SK-N-SH (cell line): ENCODE measurements around the gene APPL2. TPM values are rescaled to one million over a fixed set of nuclear protein-coding genes. Genes with fewer than 3 reads are reported as not detected.
A peak's percentile ranks its signal among the peaks of the same experiment; 100 is the strongest.

Source experiments
- CTCF ChIA-PET: fragments of 300-600, 350-600 bp; formaldehyde crosslinking; extraction: SDS; loops from one replicate; lab custom pipeline; 2021; lab: Yijun Ruan, JAX
- POLR2A ChIA-PET: fragments of 350-600 bp; sonication (Branson Sonifier 250); formaldehyde crosslinking; extraction: SDS; loops from one replicate; lab custom pipeline; 2020; ENCODE audit warnings: antibody characterized with exemption, inconsistent platforms; lab: Yijun Ruan, JAX
- DNase-seq: peaks from one replicate; pipeline ENCODE4 v3.0.0; 2012
- H2AFZ ChIP-seq: fragments of 200-600 bp; sonication (generic); 2 replicates; pipeline ENCODE4 v1.8.1; 2016; ENCODE audit warnings: antibody characterized with exemption, mild to moderate bottlenecking, low read depth
- H3F3A ChIP-seq: fragments of 200-600 bp; sonication (generic); replicated peaks from 2 replicates; pipeline ENCODE3; 2016; ENCODE audit warnings: antibody characterized with exemption, mild to moderate bottlenecking; ENCODE audit not compliant: insufficient read depth
- H3K27ac ChIP-seq, 2 experiments: fragments of 200-500 bp in 1 of 2; fragments of 200-600 bp in 1 of 2; sonication (Bioruptor generic) in 1 of 2; sonication (generic), shearing (Covaris generic) in 1 of 2; 2 replicates each; pipeline versions ENCODE4 v1.5.1 to v1.6.1; 2014 to 2016; ENCODE audit warnings: low read depth in 2 of 2, inconsistent platforms in 1 of 2, low read length in 1 of 2, mild to moderate bottlenecking in 1 of 2, mixed read lengths in 1 of 2
- H3K27me3 ChIP-seq: fragments of 200-600 bp; sonication (generic), shearing (Covaris generic); 2 replicates; pipeline ENCODE4 v1.6.1; 2016; ENCODE audit warnings: mixed run types; ENCODE audit not compliant: insufficient read depth
- H3K36me3 ChIP-seq, 2 experiments: fragments of 200-500 bp in 1 of 2; fragments of 200-600 bp in 1 of 2; sonication (Bioruptor generic) in 1 of 2; sonication (generic) in 1 of 2; replicated peaks in 1 of 2; 2 replicates each; pipeline versions ENCODE3 to v1.5.1; 2014 to 2016; ENCODE audit warnings: low read length in 1 of 2, mild to moderate bottlenecking in 1 of 2; ENCODE audit not compliant: insufficient read depth in 2 of 2, control insufficient read depth in 1 of 2
- H3K4me1 ChIP-seq, 2 experiments: fragments of 200-500 bp in 1 of 2; fragments of 200-600 bp in 1 of 2; sonication (Bioruptor generic) in 1 of 2; sonication (generic), shearing (Covaris generic) in 1 of 2; 2 replicates each; pipeline versions ENCODE4 v1.5.1 to v1.6.1; 2014 to 2016; ENCODE audit warnings: low read depth in 1 of 2, low read length in 1 of 2, mixed run types in 1 of 2; ENCODE audit not compliant: insufficient read depth in 2 of 2, control insufficient read depth in 1 of 2
- H3K4me2 ChIP-seq: fragments of 200-600 bp; sonication (generic), shearing (Covaris generic); 2 replicates; pipeline ENCODE4 v1.6.1; 2017; ENCODE audit warnings: mixed run types
- H3K4me3 ChIP-seq, 2 experiments: fragments of 200-500 bp in 1 of 2; fragments of 200-600 bp in 1 of 2; sonication (Bioruptor generic) in 1 of 2; sonication (generic), shearing (Covaris generic) in 1 of 2; 2 replicates each; pipeline versions ENCODE4 v1.5.1 to v1.8.1; 2014 to 2016; ENCODE audit warnings: low read depth in 2 of 2, inconsistent platforms in 1 of 2, low read length in 1 of 2, mild to moderate bottlenecking in 1 of 2, mixed read lengths in 1 of 2, moderate library complexity in 1 of 2
- H3K79me2 ChIP-seq: fragments of 200-600 bp; sonication (generic); 2 replicates; pipeline ENCODE4 v1.8.1; 2017; ENCODE audit warnings: mild to moderate bottlenecking; ENCODE audit not compliant: insufficient read depth
- H3K9ac ChIP-seq: fragments of 200-600 bp; sonication (generic); 2 replicates; pipeline ENCODE4 v1.6.1; 2017; ENCODE audit warnings: mixed run types
- H3K9me2 ChIP-seq: fragments of 200-600 bp; sonication (generic); 2 replicates; pipeline ENCODE4 v1.6.1; 2017; ENCODE audit warnings: mixed run types
- H3K9me3 ChIP-seq: fragments of 200-600 bp; sonication (generic); 2 replicates; pipeline ENCODE4 v1.6.1; 2017; ENCODE audit warnings: mixed run types, mild to moderate bottlenecking, moderate library complexity
- H4K20me1 ChIP-seq: fragments of 200-600 bp; sonication (generic); 2 replicates; pipeline ENCODE4 v1.6.1; 2017; ENCODE audit warnings: mild to moderate bottlenecking, mixed run types; ENCODE audit not compliant: insufficient read depth
- CHD2 ChIP-seq: fragments of 150-350 bp; IDR thresholded peaks from 2 replicates; pipeline ENCODE4 v1.6.1; 2018; ENCODE audit warnings: low read length; ENCODE audit not compliant: partially characterized antibody
- ELF1 ChIP-seq: IDR thresholded peaks from 2 replicates; pipeline ENCODE4 v1.4.0; 2012
- FOSL2 ChIP-seq: IDR thresholded peaks from 2 replicates; pipeline ENCODE4 v1.4.0; 2012; ENCODE audit warnings: low read depth, mild to moderate bottlenecking, moderate library complexity, borderline replicate concordance
- FOXJ3 ChIP-seq: sonication (generic); formaldehyde crosslinking; IDR thresholded peaks from 2 replicates; pipeline ENCODE4 v1.5.1; 2020; ENCODE audit warnings: mild to moderate bottlenecking, missing genetic modification reagents
- FOXM1 ChIP-seq: IDR thresholded peaks from 2 replicates; pipeline ENCODE4 v1.4.0; 2012; ENCODE audit warnings: low read depth, mild to moderate bottlenecking
- GABPA ChIP-seq: IDR thresholded peaks from 2 replicates; pipeline ENCODE4 v1.4.0; 2012; ENCODE audit warnings: low read depth, mild to moderate bottlenecking
- JUND ChIP-seq: IDR thresholded peaks from 2 replicates; pipeline ENCODE4 v1.4.0; 2012
- MEF2A ChIP-seq: IDR thresholded peaks from 2 replicates; pipeline ENCODE4 v1.4.0; 2012; ENCODE audit warnings: low read depth, borderline replicate concordance
- MXI1 ChIP-seq: IDR thresholded peaks from 2 replicates; pipeline ENCODE4 v1.6.1; 2012; ENCODE audit warnings: mild to moderate bottlenecking, low read depth, low read length, improper control_type of control experiment
- NFIC ChIP-seq: IDR thresholded peaks from 2 replicates; pipeline ENCODE4 v1.4.0; 2012; ENCODE audit warnings: borderline replicate concordance
- NRF1 ChIP-seq: IDR thresholded peaks from 2 replicates; pipeline ENCODE4 v1.6.1; 2012; ENCODE audit warnings: low read depth, mild to moderate bottlenecking, low read length
- RAD21 ChIP-seq: IDR thresholded peaks from 2 replicates; pipeline ENCODE4 v1.6.1; 2012; ENCODE audit warnings: mild to moderate bottlenecking, low read length
- SMC3 ChIP-seq: IDR thresholded peaks from 2 replicates; pipeline ENCODE4 v1.6.1; 2012; ENCODE audit warnings: low read depth, low read length, improper control_type of control experiment
- TAF1 ChIP-seq: IDR thresholded peaks from 2 replicates; pipeline ENCODE4 v1.6.1; 2012; ENCODE audit warnings: low read depth, mild to moderate bottlenecking, low read length, moderate library complexity, borderline replicate concordance
- YY1 ChIP-seq: IDR thresholded peaks from 2 replicates; pipeline ENCODE4 v1.4.0; 2012; ENCODE audit warnings: low read depth, mild to moderate bottlenecking
- WGBS: methylation state at CpG from one replicate; pipeline ENCODE4 v1.1.6; 2017; ENCODE audit warnings: low lambda C conversion rate; 5-methylcytosine and 5-hydroxymethylcytosine counted together
- polyA plus RNA-seq, 3 experiments: library from polyadenylated mRNA; depleted of rRNA; stranded (reverse); fragments of >200 nt; gene quantifications; 2 replicates each; pipeline ENCODE4 v1.2.3, GENCODE V29; 2012
- TF ChIP-seq, protein P1 (sequence below): fragments of 200-600 bp; sonication (generic); IDR thresholded peaks from 2 replicates; pipeline ENCODE4 v1.6.1; 2017; ENCODE audit warnings: antibody characterized with exemption, mild to moderate bottlenecking, moderate library complexity
- TF ChIP-seq, protein P2 (sequence below): IDR thresholded peaks from 2 replicates; pipeline ENCODE4; 2012
- TF ChIP-seq, protein P3 (sequence below): IDR thresholded peaks from 2 replicates; pipeline ENCODE4 v1.4.0; 2012; ENCODE audit warnings: low read depth, borderline replicate concordance
- TF ChIP-seq, protein P4 (sequence below): IDR thresholded peaks from 2 replicates; pipeline ENCODE4 v1.4.0; 2012; ENCODE audit warnings: low read depth, borderline replicate concordance

Gene APPL2
- polyA plus RNA-seq, 1 of the 3 experiments (the other 2 are of a cell fraction), result 59.2 TPM

DNA sequence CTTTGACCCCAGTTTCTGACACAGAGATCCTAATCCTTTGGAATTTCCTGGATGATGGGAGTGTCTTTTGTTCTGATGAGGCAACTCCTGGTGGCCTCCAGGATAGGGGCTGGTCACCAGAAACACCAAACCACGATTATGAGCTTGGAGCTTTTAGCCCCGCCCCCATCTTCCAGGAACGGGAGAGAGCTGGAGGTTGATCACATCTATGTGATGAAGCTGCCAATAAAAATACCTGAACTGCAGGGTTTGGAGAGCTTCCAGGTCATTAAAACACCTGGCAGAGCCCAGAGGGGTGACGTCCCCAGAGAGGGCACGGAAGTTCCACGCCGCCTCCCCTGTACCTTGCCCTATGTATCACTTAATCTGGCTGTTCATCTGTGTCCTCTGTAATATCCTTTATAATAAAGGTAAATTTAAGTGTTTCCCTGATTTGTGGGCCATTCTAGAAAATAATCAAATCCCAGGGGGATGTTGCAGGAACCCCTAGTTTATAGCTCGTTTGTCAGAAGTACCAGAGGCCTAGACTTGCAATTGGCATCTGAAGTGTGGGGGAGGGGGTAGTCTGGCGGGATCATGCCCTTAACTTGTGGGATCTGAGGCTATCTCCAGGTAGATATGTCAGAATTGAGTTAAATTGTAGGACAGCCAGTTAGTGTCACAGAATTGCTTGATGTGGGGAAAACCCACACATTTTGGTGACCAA lies 21.2 kb downstream of the APPL2 start:
- POLR2A ChIA-PET, result no interaction called here
- TF ChIP-seq GABPA (no peak), MXI1 (no peak), YY1 (no peak), RAD21 (no peak), FOXJ3 (CRISPR knock-in tag) (no peak), ELF1 (no peak), FOXM1 (no peak), SMC3 (no peak)
- TF ChIP-seq, protein P1, sequence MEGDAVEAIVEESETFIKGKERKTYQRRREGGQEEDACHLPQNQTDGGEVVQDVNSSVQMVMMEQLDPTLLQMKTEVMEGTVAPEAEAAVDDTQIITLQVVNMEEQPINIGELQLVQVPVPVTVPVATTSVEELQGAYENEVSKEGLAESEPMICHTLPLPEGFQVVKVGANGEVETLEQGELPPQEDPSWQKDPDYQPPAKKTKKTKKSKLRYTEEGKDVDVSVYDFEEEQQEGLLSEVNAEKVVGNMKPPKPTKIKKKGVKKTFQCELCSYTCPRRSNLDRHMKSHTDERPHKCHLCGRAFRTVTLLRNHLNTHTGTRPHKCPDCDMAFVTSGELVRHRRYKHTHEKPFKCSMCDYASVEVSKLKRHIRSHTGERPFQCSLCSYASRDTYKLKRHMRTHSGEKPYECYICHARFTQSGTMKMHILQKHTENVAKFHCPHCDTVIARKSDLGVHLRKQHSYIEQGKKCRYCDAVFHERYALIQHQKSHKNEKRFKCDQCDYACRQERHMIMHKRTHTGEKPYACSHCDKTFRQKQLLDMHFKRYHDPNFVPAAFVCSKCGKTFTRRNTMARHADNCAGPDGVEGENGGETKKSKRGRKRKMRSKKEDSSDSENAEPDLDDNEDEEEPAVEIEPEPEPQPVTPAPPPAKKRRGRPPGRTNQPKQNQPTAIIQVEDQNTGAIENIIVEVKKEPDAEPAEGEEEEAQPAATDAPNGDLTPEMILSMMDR, result no peak
- TF ChIP-seq, protein P2, sequence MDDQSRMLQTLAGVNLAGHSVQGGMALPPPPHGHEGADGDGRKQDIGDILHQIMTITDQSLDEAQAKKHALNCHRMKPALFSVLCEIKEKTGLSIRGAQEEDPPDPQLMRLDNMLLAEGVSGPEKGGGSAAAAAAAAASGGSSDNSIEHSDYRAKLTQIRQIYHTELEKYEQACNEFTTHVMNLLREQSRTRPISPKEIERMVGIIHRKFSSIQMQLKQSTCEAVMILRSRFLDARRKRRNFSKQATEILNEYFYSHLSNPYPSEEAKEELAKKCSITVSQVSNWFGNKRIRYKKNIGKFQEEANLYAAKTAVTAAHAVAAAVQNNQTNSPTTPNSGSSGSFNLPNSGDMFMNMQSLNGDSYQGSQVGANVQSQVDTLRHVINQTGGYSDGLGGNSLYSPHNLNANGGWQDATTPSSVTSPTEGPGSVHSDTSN, result no peak
- TF ChIP-seq, protein P3, sequence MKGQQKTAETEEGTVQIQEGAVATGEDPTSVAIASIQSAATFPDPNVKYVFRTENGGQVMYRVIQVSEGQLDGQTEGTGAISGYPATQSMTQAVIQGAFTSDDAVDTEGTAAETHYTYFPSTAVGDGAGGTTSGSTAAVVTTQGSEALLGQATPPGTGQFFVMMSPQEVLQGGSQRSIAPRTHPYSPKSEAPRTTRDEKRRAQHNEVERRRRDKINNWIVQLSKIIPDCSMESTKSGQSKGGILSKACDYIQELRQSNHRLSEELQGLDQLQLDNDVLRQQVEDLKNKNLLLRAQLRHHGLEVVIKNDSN, result no peak
- Histone ChIP-seq H4K20me1 (peaks cover 10% of the 10 kb centered on the region; the same call in 1 of the 2 replicates), H3K4me2 (no peak overlapping the region), H2AFZ (no peak overlapping the region), H3K79me2 (peaks cover 92% of the 10 kb centered on the region), H3F3A (peaks cover 10% of the 10 kb centered on the region), H3K27ac (peak overlapping the region in 1 of 2 experiments; percentile 54; a peak in 2 of 4 replicates), H3K9me2 (no peaks in the 10 kb centered on the region), H3K27me3 (no peaks in the 10 kb centered on the region), H3K9me3 (no peaks in the 10 kb centered on the region), H3K36me3 (peaks cover 76 to 87% of the 10 kb centered on the region in 2 experiments), H3K4me1 (peaks cover 3 to 7% of the 10 kb centered on the region in 2 experiments; a peak in 2 of 4 replicates), H3K9ac (peak overlapping the region; percentile 5; the same call in 1 of the 2 replicates), H3K4me3 (no peak overlapping the region)
- WGBS, result 79% methylated on average over 9 of the region's 9 CpGs
- DNase-seq, result no peak
- CTCF ChIA-PET, result no interaction called here

DNA sequence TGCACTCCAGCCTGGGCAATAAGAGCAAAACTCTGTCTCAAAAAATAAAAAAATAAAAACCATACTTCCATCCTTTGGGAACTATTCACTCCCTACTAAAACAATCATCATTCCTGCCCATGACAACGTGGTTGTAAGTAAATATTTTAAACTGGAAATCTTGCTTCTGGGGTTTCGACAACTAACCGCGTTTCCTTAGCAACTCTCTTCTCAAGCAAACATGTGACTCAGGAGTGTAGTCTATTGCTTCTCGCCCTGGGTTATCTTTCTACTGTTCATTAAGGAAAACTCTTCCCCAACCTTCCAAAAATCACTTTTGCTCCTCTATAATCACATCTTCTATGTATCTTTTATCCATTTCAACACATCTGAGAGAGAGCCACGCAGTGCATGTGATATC lies 21.8 kb downstream of the APPL2 start:
- Histone ChIP-seq H3K4me3 (no peak overlapping the region), H3K36me3 (peaks cover 76 to 87% of the 10 kb centered on the region in 2 experiments), H4K20me1 (peaks cover 5% of the 10 kb centered on the region; the same call in 1 of the 2 replicates), H3K79me2 (peaks cover 91% of the 10 kb centered on the region), H3K9me2 (no peaks in the 10 kb centered on the region), H3K27me3 (no peaks in the 10 kb centered on the region), H3K9ac (peak overlapping the region; percentile 5; the same call in 1 of the 2 replicates), H2AFZ (no peak overlapping the region), H3K4me2 (no peak overlapping the region), H3K4me1 (peaks cover 3 to 7% of the 10 kb centered on the region in 2 experiments; a peak in 2 of 4 replicates), H3K9me3 (no peaks in the 10 kb centered on the region), H3F3A (peaks cover 16% of the 10 kb centered on the region), H3K27ac (peak overlapping the region in 1 of 2 experiments; percentile 54; a peak in 2 of 4 replicates)
- POLR2A ChIA-PET, result no interaction called here
- CTCF ChIA-PET, result no interaction called here
- DNase-seq, result no peak
- WGBS, result 95% methylated on average over 6 of the region's 6 CpGs
- TF ChIP-seq, protein P1, result no peak
- TF ChIP-seq NFIC (no peak), FOXM1 (no peak), MXI1 (no peak), GABPA (no peak), FOSL2 (no peak), CHD2 (no peak), TAF1 (no peak), NRF1 (no peak), JUND (no peak), MEF2A (no peak)
- TF ChIP-seq, protein P4, sequence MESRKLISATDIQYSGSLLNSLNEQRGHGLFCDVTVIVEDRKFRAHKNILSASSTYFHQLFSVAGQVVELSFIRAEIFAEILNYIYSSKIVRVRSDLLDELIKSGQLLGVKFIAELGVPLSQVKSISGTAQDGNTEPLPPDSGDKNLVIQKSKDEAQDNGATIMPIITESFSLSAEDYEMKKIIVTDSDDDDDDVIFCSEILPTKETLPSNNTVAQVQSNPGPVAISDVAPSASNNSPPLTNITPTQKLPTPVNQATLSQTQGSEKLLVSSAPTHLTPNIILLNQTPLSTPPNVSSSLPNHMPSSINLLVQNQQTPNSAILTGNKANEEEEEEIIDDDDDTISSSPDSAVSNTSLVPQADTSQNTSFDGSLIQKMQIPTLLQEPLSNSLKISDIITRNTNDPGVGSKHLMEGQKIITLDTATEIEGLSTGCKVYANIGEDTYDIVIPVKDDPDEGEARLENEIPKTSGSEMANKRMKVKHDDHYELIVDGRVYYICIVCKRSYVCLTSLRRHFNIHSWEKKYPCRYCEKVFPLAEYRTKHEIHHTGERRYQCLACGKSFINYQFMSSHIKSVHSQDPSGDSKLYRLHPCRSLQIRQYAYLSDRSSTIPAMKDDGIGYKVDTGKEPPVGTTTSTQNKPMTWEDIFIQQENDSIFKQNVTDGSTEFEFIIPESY, result no peak
